T-helper 2 cell treated with Interferon-gamma antibody and Interleukin-4, amounts not matched to agents 100 ng/mL and 5 ng/mL, for 36 hours (primary cell): ENCODE results near the gene RAVER2. TPM values are rescaled to one million over a fixed set of nuclear protein-coding genes. Genes with fewer than 3 reads are reported as not detected.

Source experiments
- intact Hi-C: fragments of 100-400 bp; cut with micrococcal nuclease; formaldehyde crosslinking; loops from one replicate; pipeline ENCODE4 v1.15.1; 2023
- total RNA-seq: library from RNA; stranded (reverse); gene quantifications from 2 replicates; pipeline ENCODE4 v1.2.3, GENCODE V29; 2022

RAVER2 gene
- total RNA-seq, 1 donor from 2014 or later = 0.70 TPM

GRCh38 chr1:64873576-64873975 lies 128.7 kb downstream of the RAVER2 start:
- intact Hi-C loops = no loop called here

DNA sequence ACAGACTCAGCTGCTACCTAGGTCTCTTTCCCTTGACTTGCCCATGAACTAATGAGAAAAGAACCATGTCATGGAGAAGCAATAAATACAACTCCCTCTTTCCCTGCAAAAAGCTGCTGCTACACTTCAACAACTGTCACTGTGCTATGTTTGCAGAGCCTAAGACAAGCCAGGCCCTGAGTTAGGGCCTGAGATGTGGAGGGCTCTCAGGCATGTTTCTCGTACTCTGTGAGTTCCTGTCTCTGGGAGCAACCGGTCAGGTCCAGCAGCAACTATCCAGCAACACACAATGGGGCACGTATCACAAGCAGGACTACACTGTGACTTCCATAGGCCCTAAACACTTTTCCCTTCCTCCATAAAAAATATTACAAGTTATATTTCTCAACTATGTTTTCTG lies 129.8 kb downstream of the RAVER2 start:
- intact Hi-C loops = loop anchor here (5.0 kb wide), 2 partner anchors 48 to 193 kb away; no protein-coding TSS in a partner anchor

- intact Hi-C loops = loop anchor here (5.0 kb wide), 2 partner anchors 47 to 192 kb away; no protein-coding TSS in a partner anchor
These were observed 130.2 kb downstream of the RAVER2 start for GRCh38 chr1:64875101-64875500.

DNA sequence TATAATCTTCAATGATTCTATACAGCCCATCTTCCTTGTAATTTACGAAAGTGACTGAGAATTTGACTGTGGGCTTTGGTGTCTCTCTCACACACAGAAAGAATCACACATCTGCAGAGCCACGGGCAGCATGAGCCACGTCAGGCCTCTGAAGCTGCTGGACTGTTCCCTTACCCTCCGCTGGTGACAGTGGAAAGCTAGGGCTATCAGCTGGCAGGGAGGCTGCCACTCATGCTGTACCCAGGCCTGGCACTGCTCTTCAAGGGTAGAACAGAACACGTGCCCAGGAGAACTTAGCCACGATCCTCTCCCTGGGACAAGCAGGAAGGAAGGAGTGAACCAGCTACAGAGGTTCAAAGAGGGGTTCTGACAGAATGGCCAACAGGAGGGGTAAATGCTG lies 130.7 kb downstream of the RAVER2 start:
- intact Hi-C loops = loop anchor here (5.0 kb wide), 2 partner anchors 47 to 192 kb away; no protein-coding TSS in a partner anchor

DNA sequence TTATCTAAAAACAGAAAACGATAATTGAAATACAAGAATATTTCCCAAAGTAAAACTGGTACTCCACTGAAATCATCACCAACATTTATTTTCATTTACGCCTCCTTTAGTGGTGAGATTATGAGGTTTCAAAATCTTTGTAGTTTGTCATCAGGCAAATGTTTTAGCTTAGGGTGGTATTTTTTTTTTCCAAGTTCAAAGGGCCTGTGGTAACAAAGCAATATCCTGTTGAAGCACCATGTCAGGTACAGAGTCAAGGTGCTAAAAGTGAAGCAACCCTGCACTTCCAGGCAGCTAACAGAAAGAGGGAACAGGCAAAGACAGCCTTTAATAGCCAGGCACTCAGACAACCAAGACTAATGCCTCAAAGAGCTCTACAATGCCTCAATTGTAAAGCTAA lies 132.3 kb downstream of the RAVER2 start:
- intact Hi-C loops = loop anchor here (1.0 to 5.0 kb wide), 3 partner anchors 45 to 190 kb away; partner anchors contain the start of gene JAK1

GRCh38 chr1:64877598-64877997 lies 132.7 kb downstream of the RAVER2 start:
- intact Hi-C loops = loop anchor here (1.0 to 5.0 kb wide), 3 partner anchors 45 to 190 kb away; partner anchors contain the start of gene JAK1

GRCh38 chr1:64878090-64878489 lies 133.2 kb downstream of the RAVER2 start:
- intact Hi-C loops = loop anchor here (5.0 kb wide), 2 partner anchors 44 to 189 kb away; no protein-coding TSS in a partner anchor

DNA sequence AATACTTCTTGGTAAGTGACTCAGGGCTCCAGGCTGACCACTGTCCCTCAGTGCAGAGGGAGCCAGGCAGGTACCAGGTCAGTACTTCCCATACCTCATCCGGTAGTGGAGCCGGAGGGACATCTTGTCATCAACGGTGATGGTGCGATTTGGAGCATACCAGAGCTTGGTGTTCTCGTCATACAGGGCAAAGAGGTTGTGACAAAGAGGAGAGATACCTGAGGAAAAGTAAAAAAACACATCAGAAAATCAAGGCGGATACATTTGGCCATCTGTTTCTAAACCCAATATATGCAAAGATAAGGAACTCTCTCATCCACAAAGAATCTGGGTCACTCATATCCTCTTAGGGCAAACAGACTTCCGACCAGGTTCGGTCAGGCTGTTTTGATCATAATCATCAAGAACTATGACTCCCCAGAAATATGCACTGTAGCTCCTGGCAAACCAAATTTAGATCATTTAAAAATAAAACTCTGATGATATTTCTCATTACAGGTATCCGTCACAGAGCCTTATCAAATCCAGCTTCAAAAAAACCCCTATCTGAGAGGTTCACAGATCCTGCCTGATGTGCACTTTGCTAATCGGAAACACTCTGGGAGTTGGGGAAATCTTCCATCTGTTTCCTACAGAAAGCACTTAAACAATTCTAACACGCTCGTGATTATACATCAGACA lies 134.2 kb downstream of the RAVER2 start:
- intact Hi-C loops = loop anchor here (5.0 kb wide), 2 partner anchors 43 to 188 kb away; no protein-coding TSS in a partner anchor

- intact Hi-C loops = no loop called here
These were observed 135.6 kb downstream of the RAVER2 start for GRCh38 chr1:64880449-64880848.

DNA sequence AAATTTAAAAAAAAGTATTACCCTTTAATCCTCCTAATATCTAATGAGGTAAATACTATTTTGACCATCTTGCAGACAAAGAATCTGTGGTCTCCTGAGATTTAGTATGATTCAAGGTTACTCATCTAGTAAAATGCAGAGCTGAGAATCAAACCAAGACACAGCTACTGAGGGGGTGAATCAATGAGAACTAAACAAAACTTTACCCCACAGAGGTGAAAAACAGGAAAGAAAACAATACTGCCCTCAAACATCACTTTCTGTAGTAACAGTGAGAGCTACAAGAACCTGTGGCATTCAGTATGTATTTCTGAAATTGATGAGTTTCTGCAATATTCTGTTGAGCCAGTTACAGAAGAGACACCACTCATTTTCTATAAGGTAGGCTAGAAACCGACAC lies 136.4 kb downstream of the RAVER2 start:
- intact Hi-C loops = no loop called here

Other genes with a start within 250 kb of the RAVER2 start
- 156 and 165 TPM in 2 replicates for gene JAK1, start 221.5 kb downstream of the RAVER2 start, total RNA-seq